CD4-positive, alpha-beta T cell (primary cell): ENCODE measurements around the gene BGN. TPM values are rescaled to one million over a fixed set of nuclear protein-coding genes. Genes with fewer than 3 reads are reported as not detected.

Experiments
- ATAC-seq: fragments of 200-7000 bp; cut with Tn5 transposase; one replicate; pipeline ENCODE4 v1.10.0; 2022; ENCODE audit warnings: mild to moderate bottlenecking; ENCODE audit not compliant: poor library complexity
- CTCF ChIA-PET: fragments of 350-600 bp; sonication (Branson Sonifier 250); formaldehyde crosslinking; loops from one replicate; lab custom pipeline; 2021; ENCODE audit warnings: antibody characterized with exemption, inconsistent platforms; lab: Charles Lee
- POLR2A ChIA-PET: fragments of 350-600 bp; sonication (Branson Sonifier 250); formaldehyde crosslinking; loops from one replicate; lab custom pipeline; 2021; ENCODE audit warnings: antibody characterized with exemption, inconsistent platforms; lab: Charles Lee
- DNase-seq, 14 experiments: peaks; one replicate each; pipeline ENCODE4 v3.0.0-alpha.2; 2013 to 2020; ENCODE audit warnings: mixed read lengths in 2 of 14
- H3K27ac ChIP-seq, 2 donors: one replicate each; pipeline versions ENCODE4 v1.5.1 to v1.7.0; 2013; ENCODE audit warnings: low read length in 2 of 2, low read depth in 1 of 2, mild to moderate bottlenecking in 1 of 2
- H3K27me3 ChIP-seq, 2 experiments: 1 replicate in 1 of 2; 2 replicates in 1 of 2; pipeline versions ENCODE4 v1.6.1 to v1.7.0; 2013; ENCODE audit warnings: low read length in 2 of 2, control low read depth in 1 of 2, mild to moderate bottlenecking in 1 of 2, moderate library complexity in 1 of 2; ENCODE audit not compliant: insufficient read depth in 2 of 2, control insufficient read depth in 1 of 2
- H3K36me3 ChIP-seq: one replicate; pipeline ENCODE4 v1.6.1; 2013; ENCODE audit warnings: low read length, control low read depth; ENCODE audit not compliant: insufficient read depth
- H3K4me1 ChIP-seq: one replicate; pipeline ENCODE4 v1.6.1; 2013; ENCODE audit warnings: low read length, control low read depth; ENCODE audit not compliant: insufficient read depth
- H3K4me3 ChIP-seq: one replicate; pipeline ENCODE4 v1.5.1; 2013; ENCODE audit warnings: mild to moderate bottlenecking, low read length, moderate library complexity
- H3K9me3 ChIP-seq, 2 experiments: 1 replicate in 1 of 2; 2 replicates in 1 of 2; pipeline versions ENCODE4 v1.6.1 to v1.7.0; 2013; ENCODE audit warnings: low read length in 2 of 2, mild to moderate bottlenecking in 2 of 2, control low read depth in 1 of 2, moderate library complexity in 1 of 2; ENCODE audit not compliant: control insufficient read depth in 1 of 2, insufficient read depth in 1 of 2
- H3K27ac Mint-ChIP-seq: one replicate; pipeline ENCODE4 v1.8.0; 2020; ENCODE audit warnings: mixed read lengths
- H3K27me3 Mint-ChIP-seq: one replicate; pipeline ENCODE4 v1.8.0; 2021; ENCODE audit warnings: mixed read lengths
- H3K36me3 Mint-ChIP-seq: one replicate; pipeline ENCODE4 v1.8.0; 2021; ENCODE audit warnings: low read depth, mixed read lengths
- H3K4me1 Mint-ChIP-seq: one replicate; pipeline ENCODE4 v1.8.0; 2021; ENCODE audit warnings: low read depth, mixed read lengths
- H3K4me3 Mint-ChIP-seq: one replicate; pipeline ENCODE4 v1.8.0; 2020; ENCODE audit warnings: mild to moderate bottlenecking, mixed read lengths
- H3K9me3 Mint-ChIP-seq: one replicate; pipeline ENCODE4 v1.8.0; 2020; ENCODE audit warnings: mixed read lengths
- CTCF ChIP-seq: fragments of 200-600 bp; IDR thresholded peaks from one replicate; pipeline ENCODE4 v1.8.0; 2022; ENCODE audit warnings: antibody characterized with exemption, mild to moderate bottlenecking
- intact Hi-C, 2 experiments: fragments of 100-400 bp; cut with DNase I in 1 of 2; cut with micrococcal nuclease in 1 of 2; formaldehyde crosslinking; loops; one replicate each; pipeline versions ENCODE4 v1.15.1 to v1.9.0; 2023 to 2025; cut with DNase I, micrococcal nuclease
- total RNA-seq, 174 experiments: library from RNA in 2 of 174; stranded (reverse) in 2 of 174; gene quantifications; one replicate each; pipeline ENCODE4 v1.2.3 and lab custom pipeline; 2021 to 2026

Gene BGN
- total RNA-seq, 2 experiments from 2014 or later = not detected

- intact Hi-C loops = loop anchor here in 1 of 2 experiments (2.0 kb wide), 1 partner anchor 33 kb away; no protein-coding TSS in a partner anchor
- CTCF ChIA-PET = no interaction called here
Observed at GRCh38 chrX:153522259-153522658, 27.5 kb downstream of the BGN start.

GRCh38 chrX:153523269-153523668 lies 28.5 kb downstream of the BGN start:
- POLR2A ChIA-PET = no interaction called here
- no peak for DNase-seq
- Histone ChIP-seq H3K36me3 (no peaks in the 10 kb centered on the region), H3K9me3 (no peaks in the 10 kb centered on the region), H3K4me3 (no peak overlapping the region), H3K4me1 (peaks cover 2% of the 10 kb centered on the region), H3K27ac (no peak overlapping the region), H3K27me3 (peaks cover 8 to 21% of the 10 kb centered on the region in 2 experiments)
- Mint-ChIP-seq H3K9me3 (no peaks in the 10 kb centered on the region), H3K27ac (no peak overlapping the region), H3K4me1 (no peaks in the 10 kb centered on the region), H3K36me3 (no peaks in the 10 kb centered on the region), H3K4me3 (no peak overlapping the region), H3K27me3 (peaks cover 12% of the 10 kb centered on the region)
- intact Hi-C loops = loop anchor here in 1 of 2 experiments (2.0 kb wide), 1 partner anchor 34 kb away; no protein-coding TSS in a partner anchor
- ATAC-seq = no peak
- CTCF ChIA-PET = interaction anchor here (0.7 kb wide), 1 partner anchor 157 kb away, joined by 3 read pairs; no protein-coding TSS in a partner anchor
- no peak for TF ChIP-seq CTCF

More at GRCh38 chrX:153522259-153522658, 27.5 kb downstream of the BGN start:
- H3K36me3 Mint-ChIP-seq = no peaks in the 10 kb centered on the region
- POLR2A ChIA-PET = no interaction called here
- H3K27ac Mint-ChIP-seq = no peak overlapping the region
- no peaks in the 10 kb centered on the region for H3K36me3 ChIP-seq
- H3K4me1 Mint-ChIP-seq = no peaks in the 10 kb centered on the region
- peaks cover 9% of the 10 kb centered on the region for H3K27me3 Mint-ChIP-seq
- H3K27ac ChIP-seq = no peak overlapping the region
- ATAC-seq (no peak), DNase-seq (no peak)
- TF ChIP-seq CTCF = no peak
- no peaks in the 10 kb centered on the region for H3K9me3 Mint-ChIP-seq
- peaks cover 8 to 23% of the 10 kb centered on the region in 2 experiments for H3K27me3 ChIP-seq
- H3K4me1 ChIP-seq = peaks cover 4% of the 10 kb centered on the region
- no peak overlapping the region for H3K4me3 Mint-ChIP-seq
- H3K9me3 ChIP-seq = no peaks in the 10 kb centered on the region
- no peak overlapping the region for H3K4me3 ChIP-seq

- no peak for TF ChIP-seq CTCF
- POLR2A ChIA-PET = no interaction called here
- no peak overlapping the region for H3K27ac Mint-ChIP-seq
Observed at GRCh38 chrX:153524234-153524633, 29.5 kb downstream of the BGN start.

More at GRCh38 chrX:153524234-153524633, 29.5 kb downstream of the BGN start:
- intact Hi-C loops = no loop called here
- H3K4me1 ChIP-seq = no peaks in the 10 kb centered on the region
- H3K4me3 Mint-ChIP-seq = no peak overlapping the region
- no peak overlapping the region for H3K27ac ChIP-seq
- H3K4me1 Mint-ChIP-seq = no peaks in the 10 kb centered on the region
- no peaks in the 10 kb centered on the region for H3K36me3 Mint-ChIP-seq
- H3K27me3 Mint-ChIP-seq = peaks cover 3% of the 10 kb centered on the region
- no peak for DNase-seq
- CTCF ChIA-PET = interaction anchor here (1.0 kb wide), 1 partner anchor 15 kb away, joined by 3 read pairs; no protein-coding TSS in a partner anchor
- no peaks in the 10 kb centered on the region for H3K9me3 Mint-ChIP-seq
- H3K4me3 ChIP-seq = no peak overlapping the region
- peaks cover 3 to 11% of the 10 kb centered on the region in 2 experiments for H3K27me3 ChIP-seq
- no peaks in the 10 kb centered on the region for H3K9me3 ChIP-seq
- H3K36me3 ChIP-seq = no peaks in the 10 kb centered on the region
- no peak for ATAC-seq
